HepG2 (cell line): Measurements from ENCODE around the gene IRS1. TPM values are rescaled to one million over a fixed set of nuclear protein-coding genes. Genes with fewer than 3 reads are reported as not detected.
A peak's percentile ranks its signal among the peaks of the same experiment; 100 is the strongest.

Source experiments
- ATF3 ChIP-seq: sonication (generic); formaldehyde crosslinking; IDR thresholded peaks from 2 replicates; pipeline ENCODE4 v1.4.0; 2020; ENCODE audit warnings: missing genetic modification reagents
- DMTF1 ChIP-seq: sonication (generic); formaldehyde crosslinking; IDR thresholded peaks from 2 replicates; pipeline ENCODE4 v1.4.0; 2020; ENCODE audit warnings: mild to moderate bottlenecking, missing genetic modification reagents
- HDAC2 ChIP-seq: sonication (generic); formaldehyde crosslinking; IDR thresholded peaks from 2 replicates; pipeline ENCODE4 v1.4.0; 2020; ENCODE audit warnings: missing genetic modification reagents
- JUNB ChIP-seq: sonication (generic); formaldehyde crosslinking; IDR thresholded peaks from 2 replicates; pipeline ENCODE4 v1.8.0; 2022; ENCODE audit warnings: missing genetic modification reagents, mild to moderate bottlenecking, borderline replicate concordance
- KDM3A ChIP-seq: IDR thresholded peaks from 2 replicates; pipeline ENCODE4 v1.6.1; 2018; ENCODE audit warnings: low read depth, missing compliant biosample characterization
- KMT2A ChIP-seq: sonication (generic); formaldehyde crosslinking; IDR thresholded peaks from 2 replicates; pipeline ENCODE4 v1.4.0; 2020; ENCODE audit warnings: missing genetic modification reagents
- POLR2G ChIP-seq: fragments of 200-400 bp; formaldehyde crosslinking; IDR thresholded peaks from 2 replicates; pipeline ENCODE4 v1.6.1; 2018; ENCODE audit warnings: mild to moderate bottlenecking, low read depth, low read length, moderate library complexity
- SP140L ChIP-seq: sonication (generic); formaldehyde crosslinking; IDR thresholded peaks from 2 replicates; pipeline ENCODE4 v1.4.0; 2020; ENCODE audit warnings: missing genetic modification reagents, borderline replicate concordance
- SRY ChIP-seq: sonication (generic); formaldehyde crosslinking; IDR thresholded peaks from 2 replicates; pipeline ENCODE4 v1.8.0; 2022; ENCODE audit warnings: mild to moderate bottlenecking, missing genetic modification reagents
- ZBTB39 ChIP-seq: sonication (generic); formaldehyde crosslinking; IDR thresholded peaks from 2 replicates; pipeline ENCODE4 v1.5.0; 2020; ENCODE audit warnings: missing genetic modification reagents
- ZNF12 ChIP-seq: sonication (generic); formaldehyde crosslinking; IDR thresholded peaks from 2 replicates; pipeline ENCODE4 v1.5.0; 2020; ENCODE audit warnings: missing genetic modification reagents
- ZNF20 ChIP-seq: sonication (generic); formaldehyde crosslinking; IDR thresholded peaks from 2 replicates; pipeline ENCODE4 v1.4.0; 2020; ENCODE audit warnings: mild to moderate bottlenecking, moderate library complexity, missing genetic modification reagents
- ZNF317 ChIP-seq: sonication (generic); formaldehyde crosslinking; IDR thresholded peaks from 2 replicates; pipeline ENCODE4 v1.5.0; 2020; ENCODE audit warnings: mild to moderate bottlenecking, missing genetic modification reagents
- ZNF362 ChIP-seq: sonication (generic); formaldehyde crosslinking; IDR thresholded peaks from 2 replicates; pipeline ENCODE4 v1.4.0; 2020; ENCODE audit warnings: missing genetic modification reagents, mild to moderate bottlenecking, borderline replicate concordance
- ZNF501 ChIP-seq: sonication (generic); formaldehyde crosslinking; IDR thresholded peaks from 2 replicates; pipeline ENCODE4 v1.5.1; 2020; ENCODE audit warnings: mild to moderate bottlenecking, moderate library complexity, missing genetic modification reagents
- ZNF543 ChIP-seq: sonication (generic); formaldehyde crosslinking; IDR thresholded peaks from 2 replicates; pipeline ENCODE4 v1.4.0; 2020; ENCODE audit warnings: mild to moderate bottlenecking, missing genetic modification reagents
- ZNF609 ChIP-seq: sonication (generic); formaldehyde crosslinking; IDR thresholded peaks from 2 replicates; pipeline ENCODE4 v1.4.0; 2020; ENCODE audit warnings: mild to moderate bottlenecking, missing genetic modification reagents, borderline replicate concordance
- ZSCAN31 ChIP-seq: sonication (generic); formaldehyde crosslinking; IDR thresholded peaks from 2 replicates; pipeline ENCODE4 v1.5.0; 2020; ENCODE audit warnings: low read depth, mild to moderate bottlenecking, missing genetic modification reagents
- polyA plus RNA-seq, 8 experiments: library from polyadenylated mRNA; depleted of rRNA in 3 of 8; stranded (reverse) in 7 of 8; unstranded in 1 of 8; fragments of >200 nt; fragmentation: Illumina TruSeq in 4 of 8; extraction: Trizol in 4 of 8; gene quantifications; 2 replicates each; pipeline versions ENCODE4 v1.2.1 to v1.2.3, GENCODE V29; 2011 to 2016; ENCODE audit warnings: low read depth in 4 of 8, missing spikeins in 1 of 8, mixed read lengths in 1 of 8; ENCODE audit not compliant: insufficient read depth in 1 of 8
- total RNA-seq, 5 experiments: library from RNA; depleted of rRNA; stranded (reverse); fragments of >200 nt; fragmentation: Illumina TruSeq; extraction: Trizol; gene quantifications; 2 replicates each; pipeline ENCODE4 v1.2.3, GENCODE V29; 2016; ENCODE audit warnings: low read depth in 1 of 5

The IRS1 gene
- total and polyA plus RNA-seq, 2 of the 13 experiments (the other 11 are each of a cell fraction or from before 2014, with no cell fraction given) = 8.7 to 9.0 TPM

- 0 out of 2 replicates have a peak, but pooled peaks have one; percentile 18 for TF ChIP-seq ZBTB39 (CRISPR knock-in tag)
- 0 out of 2 replicates have a peak, but pooled peaks have one; percentile 37 for TF ChIP-seq SRY
- no peak for TF ChIP-seq DMTF1 (CRISPR knock-in tag)
- no peak for TF ChIP-seq ATF3
- no peak; the same call in 1 of the 2 replicates for TF ChIP-seq HDAC2 (CRISPR knock-in tag)
- no peak for TF ChIP-seq ZNF543 (CRISPR knock-in tag)
- no peak for TF ChIP-seq SP140L (CRISPR knock-in tag)
- TF ChIP-seq ZNF317 (CRISPR knock-in tag) = no peak
- TF ChIP-seq ZNF501 (CRISPR knock-in tag) = no peak
- TF ChIP-seq KDM3A (CRISPR knock-in tag) = 0 out of 2 replicates have a peak, but pooled peaks have one; percentile 40
- peak; percentile 33; the same call in 1 of the 2 replicates for TF ChIP-seq ZNF362 (CRISPR knock-in tag)
- TF ChIP-seq ZNF12 (CRISPR knock-in tag) = 0 out of 2 replicates have a peak, but pooled peaks have one; percentile 23
- TF ChIP-seq ZSCAN31 (CRISPR knock-in tag) = no peak
- TF ChIP-seq JUNB = no peak
- TF ChIP-seq ZNF609 = 0 out of 2 replicates have a peak, but pooled peaks have one; percentile 44
- TF ChIP-seq KMT2A (CRISPR knock-in tag) = peak; percentile 65; the same call in 1 of the 2 replicates
- no peak for TF ChIP-seq ZNF20
- TF ChIP-seq POLR2G = peak; percentile 52; the same call in 1 of the 2 replicates
These were observed at the start of gene IRS1 (continued) for GRCh38 chr2:226799211-226799975.
